Nephron (organoid): ENCODE data around the gene ISX.
"Not testable (repeated sequence)": the region's sequence is repeated elsewhere in the genome, so short reads cannot be mapped to it uniquely, and the experiment has no call there.

Experiments used
- H3K27ac Mint-ChIP-seq, 3 experiments: 2 replicates each; pipeline ENCODE4 v1.8.0; 2020; ENCODE audit warnings: mixed read lengths in 3 of 3, mild to moderate bottlenecking in 2 of 3, moderate library complexity in 1 of 3
- H3K27me3 Mint-ChIP-seq: 2 replicates; pipeline ENCODE4 v1.8.0; 2021; ENCODE audit warnings: low read depth, mild to moderate bottlenecking, moderate library complexity, mixed read lengths
- H3K36me3 Mint-ChIP-seq: 2 replicates; pipeline ENCODE4 v1.8.0; 2020; ENCODE audit warnings: low read depth, mixed read lengths
- H3K4me1 Mint-ChIP-seq: 2 replicates; pipeline ENCODE4 v1.8.0; 2020; ENCODE audit warnings: mixed read lengths
- H3K4me3 Mint-ChIP-seq, 3 experiments: 2 replicates each; pipeline ENCODE4 v1.8.0; 2020; ENCODE audit warnings: mild to moderate bottlenecking in 3 of 3, mixed read lengths in 3 of 3, moderate library complexity in 2 of 3
- H3K9me3 Mint-ChIP-seq: 2 replicates; pipeline ENCODE4 v1.8.0; 2020; ENCODE audit warnings: mixed read lengths
- TF ChIP-seq, protein P1 (sequence below), 3 experiments: fragments of 200-600 bp; sonication (generic); IDR thresholded peaks; one replicate each; pipeline ENCODE4 v1.5.0; 2021; ENCODE audit warnings: antibody characterized with exemption in 3 of 3; ENCODE audit not compliant: unreplicated experiment in 3 of 3

The ISX gene

DNA sequence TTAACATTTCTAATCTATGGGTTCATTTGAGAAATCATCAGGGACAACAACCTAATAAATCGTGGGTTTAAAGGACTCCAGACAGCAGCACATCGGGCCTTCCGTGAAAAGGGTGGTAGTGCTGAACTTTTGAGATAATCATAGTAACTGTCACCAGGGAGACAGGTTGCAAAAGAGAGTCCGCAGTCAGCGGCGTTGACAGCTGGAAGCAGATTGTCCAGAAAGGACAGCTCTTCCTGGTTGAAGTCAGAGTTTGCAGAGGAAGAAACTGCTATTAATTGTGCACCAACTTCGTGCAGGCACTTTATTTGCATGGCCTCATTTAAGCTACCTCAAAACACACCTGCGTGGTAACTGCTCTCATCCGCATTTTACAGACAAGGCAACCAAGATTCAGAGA is 20.5 kb upstream of the ISX start:
- Mint-ChIP-seq H3K9me3 (peaks cover 4% of the 10 kb centered on the region), H3K27ac (no peak overlapping the region), H3K36me3 (no peaks in the 10 kb centered on the region), H3K4me3 (no peak overlapping the region), H3K27me3 (peaks cover 48% of the 10 kb centered on the region), H3K4me1 (no peaks in the 10 kb centered on the region)
- TF ChIP-seq, protein P1, sequence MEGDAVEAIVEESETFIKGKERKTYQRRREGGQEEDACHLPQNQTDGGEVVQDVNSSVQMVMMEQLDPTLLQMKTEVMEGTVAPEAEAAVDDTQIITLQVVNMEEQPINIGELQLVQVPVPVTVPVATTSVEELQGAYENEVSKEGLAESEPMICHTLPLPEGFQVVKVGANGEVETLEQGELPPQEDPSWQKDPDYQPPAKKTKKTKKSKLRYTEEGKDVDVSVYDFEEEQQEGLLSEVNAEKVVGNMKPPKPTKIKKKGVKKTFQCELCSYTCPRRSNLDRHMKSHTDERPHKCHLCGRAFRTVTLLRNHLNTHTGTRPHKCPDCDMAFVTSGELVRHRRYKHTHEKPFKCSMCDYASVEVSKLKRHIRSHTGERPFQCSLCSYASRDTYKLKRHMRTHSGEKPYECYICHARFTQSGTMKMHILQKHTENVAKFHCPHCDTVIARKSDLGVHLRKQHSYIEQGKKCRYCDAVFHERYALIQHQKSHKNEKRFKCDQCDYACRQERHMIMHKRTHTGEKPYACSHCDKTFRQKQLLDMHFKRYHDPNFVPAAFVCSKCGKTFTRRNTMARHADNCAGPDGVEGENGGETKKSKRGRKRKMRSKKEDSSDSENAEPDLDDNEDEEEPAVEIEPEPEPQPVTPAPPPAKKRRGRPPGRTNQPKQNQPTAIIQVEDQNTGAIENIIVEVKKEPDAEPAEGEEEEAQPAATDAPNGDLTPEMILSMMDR (IDR thresholded peaks at IDR 0.05; ENCODE audit: unreplicated experiment in 3 of 3) = no peak

DNA sequence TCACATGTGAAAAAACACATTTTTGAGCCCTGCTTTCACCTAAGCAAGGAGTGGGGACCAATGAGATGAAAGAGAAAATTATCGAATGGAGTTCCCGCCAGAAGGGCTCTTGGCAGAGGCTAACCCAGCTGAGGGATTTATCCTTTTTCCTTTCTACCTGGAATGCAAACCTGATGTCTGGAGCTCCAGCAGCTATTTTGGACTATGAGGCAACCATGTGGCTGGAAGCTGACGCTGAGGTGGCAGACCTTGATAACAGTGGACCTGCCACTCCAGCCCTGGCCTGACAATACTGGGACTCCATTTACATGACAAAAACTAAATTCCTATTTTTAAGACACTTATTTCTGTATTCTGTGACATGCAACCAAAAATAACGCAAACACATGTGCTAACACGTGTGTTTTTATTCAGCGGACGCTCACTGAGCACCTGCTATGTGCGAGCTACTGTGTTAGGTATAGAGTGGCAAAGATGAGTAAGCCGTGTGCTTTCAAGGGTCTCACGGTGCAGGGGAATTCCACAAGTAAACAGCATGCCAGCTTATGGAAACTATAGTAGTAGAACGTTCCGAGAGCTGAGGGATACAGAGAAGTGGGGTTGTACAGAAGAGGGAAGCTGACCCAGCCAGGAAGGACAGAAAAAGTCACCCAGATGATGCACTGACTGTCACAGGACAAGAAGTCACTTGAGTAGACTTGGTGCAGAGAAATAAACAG is 19.1 kb upstream of the ISX start:
- Mint-ChIP-seq H3K27ac (no peak overlapping the region), H3K4me3 (no peak overlapping the region), H3K9me3 (peaks cover 4% of the 10 kb centered on the region), H3K27me3 (peaks cover 56% of the 10 kb centered on the region), H3K4me1 (no peaks in the 10 kb centered on the region), H3K36me3 (no peaks in the 10 kb centered on the region)
- TF ChIP-seq, protein P1 (IDR thresholded peaks at IDR 0.05; ENCODE audit: unreplicated experiment in 3 of 3) = no peak

DNA sequence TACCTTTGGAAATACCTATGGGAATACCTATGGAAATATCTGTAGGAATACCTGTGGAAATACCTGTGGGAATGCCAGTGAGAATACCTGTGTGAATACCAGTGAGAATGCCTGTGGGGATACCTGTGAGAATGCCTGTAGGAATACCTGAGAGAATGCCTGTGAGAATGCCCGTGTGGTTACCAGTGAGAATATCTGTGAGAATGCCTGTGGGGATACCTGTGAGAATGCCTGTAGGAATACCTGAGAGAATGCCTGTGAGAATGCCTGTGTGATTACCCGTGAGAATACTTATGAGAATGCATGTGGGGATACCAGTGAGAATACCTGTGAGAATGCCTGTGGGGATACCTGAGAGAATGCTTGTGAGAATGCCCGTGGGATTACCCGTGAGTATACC is 15.9 kb upstream of the ISX start:
- H3K27ac Mint-ChIP-seq, H3K4me1 Mint-ChIP-seq, H3K36me3 Mint-ChIP-seq, H3K9me3 Mint-ChIP-seq, H3K4me3 Mint-ChIP-seq: not testable (repeated sequence)
- H3K27me3 Mint-ChIP-seq = peaks cover 58% of the 10 kb centered on the region

DNA sequence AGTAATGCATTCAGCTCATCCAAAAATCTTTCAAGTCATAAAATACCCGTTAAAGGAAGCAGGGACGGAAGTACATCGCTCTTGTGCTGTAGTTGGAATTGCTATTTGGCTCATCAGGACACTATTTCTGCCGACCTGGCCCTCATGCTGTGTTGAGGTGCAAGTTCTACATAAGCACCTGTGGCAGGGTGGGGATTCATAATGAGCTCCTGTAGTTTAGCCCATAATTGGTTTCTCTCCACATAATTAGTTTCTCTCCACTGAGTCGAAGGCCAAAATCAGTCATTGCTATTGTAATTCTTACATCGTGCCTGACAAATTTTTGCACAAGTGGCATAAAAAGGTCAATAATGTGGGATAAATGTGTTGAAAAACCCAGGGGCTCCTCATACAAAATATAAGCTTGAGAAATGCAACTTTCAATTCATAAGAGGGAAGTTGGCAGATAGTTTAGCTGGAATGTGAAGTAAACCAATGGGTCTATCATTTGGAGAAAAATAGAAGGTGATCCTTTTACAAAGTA is 14.9 kb upstream of the ISX start:
- Mint-ChIP-seq H3K9me3 (peaks cover 4% of the 10 kb centered on the region), H3K27me3 (peaks cover 60% of the 10 kb centered on the region)

DNA sequence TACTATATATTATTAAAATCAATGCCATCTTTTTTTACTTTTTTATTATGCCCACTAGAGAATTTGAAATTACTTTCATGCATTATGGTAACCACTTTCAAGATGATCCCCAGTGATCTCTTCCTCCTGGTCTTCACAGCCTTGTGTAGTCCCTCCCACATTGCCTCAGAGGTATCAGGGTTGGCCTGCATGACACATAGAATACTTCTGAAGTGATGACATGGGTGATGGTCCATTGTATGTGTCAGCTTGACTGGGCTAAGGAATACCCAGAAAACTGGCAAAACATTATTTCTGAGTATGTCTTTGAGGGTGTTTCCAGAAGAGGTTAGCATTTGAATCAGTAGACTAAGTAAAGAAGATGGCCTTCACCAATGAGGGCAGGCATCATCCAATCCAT is 14.2 kb upstream of the ISX start:
- Mint-ChIP-seq H3K27ac (no peak overlapping the region), H3K4me1 (no peaks in the 10 kb centered on the region), H3K36me3 (no peaks in the 10 kb centered on the region), H3K4me3 (no peak overlapping the region), H3K27me3 (peaks cover 65% of the 10 kb centered on the region), H3K9me3 (peaks cover 4% of the 10 kb centered on the region)
- TF ChIP-seq, protein P1 (IDR thresholded peaks at IDR 0.05; ENCODE audit: unreplicated experiment in 3 of 3) = no peak

More for the DNA sequence above, 14.9 kb upstream of the ISX start:
- Mint-ChIP-seq H3K27ac (no peak overlapping the region), H3K4me1 (no peaks in the 10 kb centered on the region), H3K4me3 (no peak overlapping the region), H3K36me3 (no peaks in the 10 kb centered on the region)
- TF ChIP-seq, protein P1 (IDR thresholded peaks at IDR 0.05; ENCODE audit: unreplicated experiment in 3 of 3) = no peak

DNA sequence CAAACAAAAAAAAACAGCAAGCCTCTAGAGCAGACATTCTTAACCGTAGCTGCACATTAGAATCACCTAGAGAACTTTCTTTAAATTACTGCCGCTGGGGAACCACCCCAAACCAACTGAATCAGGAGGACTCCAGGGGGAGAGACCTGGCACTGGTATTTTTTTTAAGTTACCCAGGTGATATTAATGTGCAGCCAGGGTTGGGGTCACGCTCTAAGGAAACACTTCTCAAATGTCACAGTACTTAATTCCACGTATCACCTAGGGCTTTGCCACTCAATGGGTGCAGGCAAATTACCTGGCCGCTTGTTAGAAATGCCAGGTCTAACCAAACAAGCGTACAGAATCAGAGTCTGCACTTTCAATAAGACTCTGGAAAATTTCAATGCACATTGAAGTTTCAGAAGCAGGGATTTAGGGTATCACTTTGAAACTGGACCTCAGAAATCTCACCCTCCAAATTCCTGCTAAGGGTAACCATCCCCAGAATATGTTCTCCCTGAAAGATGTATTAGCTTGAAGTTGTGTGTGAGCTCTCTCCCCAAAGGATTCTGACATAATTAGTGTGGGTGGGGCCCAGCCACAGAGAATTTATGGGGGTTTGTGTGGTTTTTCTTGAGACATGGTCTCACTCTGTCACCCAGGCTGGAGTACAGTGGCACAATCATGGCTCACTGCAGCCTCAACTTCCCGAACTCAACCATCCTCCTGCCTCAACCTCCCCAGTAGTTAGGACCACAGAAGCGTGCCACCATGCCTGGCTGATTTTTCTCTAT is 12.7 kb upstream of the ISX start:
- H3K27me3 Mint-ChIP-seq = peaks cover 69% of the 10 kb centered on the region
- H3K4me1 Mint-ChIP-seq = no peaks in the 10 kb centered on the region
- TF ChIP-seq, protein P1 (IDR thresholded peaks at IDR 0.05; ENCODE audit: unreplicated experiment in 3 of 3) = no peak
- H3K36me3 Mint-ChIP-seq = no peaks in the 10 kb centered on the region
- no peak overlapping the region for H3K4me3 Mint-ChIP-seq
- H3K27ac Mint-ChIP-seq = no peak overlapping the region
- peaks cover 4% of the 10 kb centered on the region for H3K9me3 Mint-ChIP-seq
